Keratinocyte (primary cell): ENCODE data around the gene ITSN1.

Experiments
- EZH2 ChIP-seq: IDR thresholded peaks from one replicate; pipeline ENCODE4 v1.6.1; 2012; ENCODE audit warnings: inconsistent platforms, mild to moderate bottlenecking, low read length, moderate library complexity
- TF ChIP-seq, protein P1 (sequence below), 3 experiments: IDR thresholded peaks in 1 of 3; conservative IDR thresholded peaks in 1 of 3; optimal IDR thresholded peaks in 1 of 3; 2 replicates in 2 of 3; 3 replicates in 1 of 3; pipeline versions ENCODE3 to v1.5.1; 2011; ENCODE audit warnings: low read length in 3 of 3, mild to moderate bottlenecking in 3 of 3, moderate library complexity in 2 of 3, control low read depth in 1 of 3, inconsistent platforms in 1 of 3; ENCODE audit not compliant: insufficient read depth in 2 of 3; ENCODE audit errors: extremely low read depth in 1 of 3

- TF ChIP-seq EZH2 = no peak
- TF ChIP-seq, protein P1, sequence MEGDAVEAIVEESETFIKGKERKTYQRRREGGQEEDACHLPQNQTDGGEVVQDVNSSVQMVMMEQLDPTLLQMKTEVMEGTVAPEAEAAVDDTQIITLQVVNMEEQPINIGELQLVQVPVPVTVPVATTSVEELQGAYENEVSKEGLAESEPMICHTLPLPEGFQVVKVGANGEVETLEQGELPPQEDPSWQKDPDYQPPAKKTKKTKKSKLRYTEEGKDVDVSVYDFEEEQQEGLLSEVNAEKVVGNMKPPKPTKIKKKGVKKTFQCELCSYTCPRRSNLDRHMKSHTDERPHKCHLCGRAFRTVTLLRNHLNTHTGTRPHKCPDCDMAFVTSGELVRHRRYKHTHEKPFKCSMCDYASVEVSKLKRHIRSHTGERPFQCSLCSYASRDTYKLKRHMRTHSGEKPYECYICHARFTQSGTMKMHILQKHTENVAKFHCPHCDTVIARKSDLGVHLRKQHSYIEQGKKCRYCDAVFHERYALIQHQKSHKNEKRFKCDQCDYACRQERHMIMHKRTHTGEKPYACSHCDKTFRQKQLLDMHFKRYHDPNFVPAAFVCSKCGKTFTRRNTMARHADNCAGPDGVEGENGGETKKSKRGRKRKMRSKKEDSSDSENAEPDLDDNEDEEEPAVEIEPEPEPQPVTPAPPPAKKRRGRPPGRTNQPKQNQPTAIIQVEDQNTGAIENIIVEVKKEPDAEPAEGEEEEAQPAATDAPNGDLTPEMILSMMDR (optimal IDR thresholded peaks at IDR 0.05 in 1 of 3, IDR thresholded peaks at IDR 0.05 in 1 of 3, conservative IDR thresholded peaks at IDR 0.05 in 1 of 3; ENCODE audit: extremely low read depth in 1 of 3, insufficient read depth in 2 of 3, low read length in 3 of 3) = no peak
These were observed 183.1 kb downstream of the ITSN1 start for GRCh38 chr21:33825419-33825818.
